ENCODE measurements around the gene ZNF182. TPM values are rescaled to one million over a fixed set of nuclear protein-coding genes. Genes with fewer than 3 reads are reported as not detected.

The ZNF182 gene
- total and polyA plus RNA-seq, 2 experiments from 2014 or later: 6.2 to 7.1 TPM

- DNase-seq (ENCODE audit: low spot score) (no peak), ATAC-seq (no peak)
- no peaks in the 10 kb centered on the region for H3K9me3 Mint-ChIP-seq
- Histone ChIP-seq H3K79me2 (replicated peaks; ENCODE audit: insufficient read depth) (peaks cover 23% of the 10 kb centered on the region), H3K36me3 (ENCODE audit: insufficient read depth) (no peaks in the 10 kb centered on the region), H3F3A (replicated peaks; ENCODE audit: low read depth) (no peaks in the 10 kb centered on the region), H3K4me3 (peak overlapping the region; percentile 73), H3K27me3 (ENCODE audit: insufficient read depth) (no peaks in the 10 kb centered on the region), H2AFZ (no peak overlapping the region), H4K20me1 (replicated peaks; ENCODE audit: insufficient read depth) (no peaks in the 10 kb centered on the region), H3K9me2 (ENCODE audit: insufficient read depth) (no peaks in the 10 kb centered on the region), H3K27ac (ENCODE audit: low read depth) (no peak overlapping the region), H3K4me2 (peak overlapping the region; percentile 78), H3K4me1 (ENCODE audit: insufficient read depth) (no peaks in the 10 kb centered on the region)
- TF ChIP-seq EZH2phosphoT487 (IDR thresholded peaks at IDR 0.05; ENCODE audit: unreplicated experiment) (no peak), ZNF331 (CRISPR knock-in tag; IDR thresholded peaks at IDR 0.05; ENCODE audit: low read depth) (no peak), POLR2AphosphoS5 (IDR thresholded peaks at IDR 0.05; ENCODE audit: low read depth) (no peak), REST (IDR thresholded peaks at IDR 0.05; ENCODE audit: unreplicated experiment) (no peak), CTCF (conservative IDR thresholded peaks at IDR 0.05; ENCODE audit: low read depth in 2 of 2) (no peak), ETS1 (IDR thresholded peaks at IDR 0.05) (no peak), JUNB (IDR thresholded peaks at IDR 0.05; ENCODE audit: unreplicated experiment) (no peak), CREB1 (CRISPR knock-in tag; IDR thresholded peaks at IDR 0.05; ENCODE audit: low read depth) (no peak), ZNF462 (CRISPR knock-in tag; IDR thresholded peaks at IDR 0.05) (no peak), EZH2 (IDR thresholded peaks at IDR 0.05; ENCODE audit: low read depth, unreplicated experiment) (no peak), ZNF114 (CRISPR knock-in tag; IDR thresholded peaks at IDR 0.05) (no peak), NANOG (IDR thresholded peaks at IDR 0.05; ENCODE audit: borderline replicate concordance) (no peak), STAT1 (IDR thresholded peaks at IDR 0.05; ENCODE audit: unreplicated experiment) (no peak)
- H3K4me3 Mint-ChIP-seq: peak overlapping the region; percentile 99
- H3K27ac Mint-ChIP-seq: no peak overlapping the region
- H3K27me3 Mint-ChIP-seq (ENCODE audit: insufficient read depth, low read depth, poor library complexity): no peaks in the 10 kb centered on the region
- peaks cover 8% of the 10 kb centered on the region; the same call in 2 of the 3 replicates for H3K36me3 Mint-ChIP-seq (ENCODE audit: low read depth)
- H3K4me1 Mint-ChIP-seq: peaks cover 3% of the 10 kb centered on the region; the same call in 1 of the 3 replicates
These were observed 860 bp downstream of the ZNF182 start for GRCh38 chrX:48002929-48003328.

All from GM23338 (cell line).